Thoracic aorta (tissue), 2 donors: Measurements from ENCODE around the gene SLC4A3. TPM values are rescaled to one million over a fixed set of nuclear protein-coding genes. Genes with fewer than 3 reads are reported as not detected.

Experiments
- ATAC-seq: fragments of 150-250 bp; one replicate; pipeline ENCODE4 v1.8.0; 2017; ENCODE audit warnings: low read depth; ENCODE audit not compliant: insufficient number of reproducible peaks, low FRiP score
- DNase-seq: peaks from one replicate; pipeline ENCODE4 v3.0.0-alpha.2; 2020; ENCODE audit warnings: low spot score
- H3K27ac ChIP-seq, 2 donors: fragments of 200-600 bp; sonication (generic); 1 replicate in 1 of 2; 2 replicates in 1 of 2; pipeline ENCODE4 v1.5.1; 2016; ENCODE audit warnings: mild to moderate bottlenecking in 2 of 2, moderate library complexity in 2 of 2
- H3K27me3 ChIP-seq: fragments of 200-600 bp; sonication (generic); replicated peaks from 2 replicates; pipeline ENCODE4 v1.6.0; 2016; ENCODE audit warnings: mild to moderate bottlenecking; ENCODE audit not compliant: insufficient read depth
- H3K36me3 ChIP-seq: fragments of 200-600 bp; sonication (generic); one replicate; pipeline ENCODE4 v1.5.1; 2016
- H3K4me1 ChIP-seq, 2 donors: fragments of 200-600 bp; sonication (generic); 1 replicate in 1 of 2; 2 replicates in 1 of 2; pipeline versions ENCODE4 v1.5.1 to v1.6.0; 2016; ENCODE audit warnings: low read depth in 2 of 2, mild to moderate bottlenecking in 1 of 2; ENCODE audit not compliant: control insufficient read depth in 1 of 2
- H3K4me3 ChIP-seq: fragments of 200-600 bp; sonication (generic); 2 replicates; pipeline ENCODE4 v1.5.1; 2016; ENCODE audit warnings: mild to moderate bottlenecking
- H3K9me3 ChIP-seq: fragments of 200-600 bp; sonication (generic); 2 replicates; pipeline ENCODE4 v1.5.1; 2016
- total RNA-seq, 2 donors: library from RNA; depleted of rRNA; stranded (reverse); fragments of >200 nt; gene quantifications; one replicate each; pipeline versions ENCODE4 v1.1.0 to v1.2.3, GENCODE V29; 2016
- TF ChIP-seq, protein P1 (sequence below): fragments of 200-600 bp; sonication (generic); IDR thresholded peaks from one replicate; pipeline ENCODE4 v1.5.1; 2019; ENCODE audit warnings: antibody characterized with exemption

The SLC4A3 gene
- total RNA-seq, 2 donors from 2014 or later: 5.6 to 6.5 TPM

DNA sequence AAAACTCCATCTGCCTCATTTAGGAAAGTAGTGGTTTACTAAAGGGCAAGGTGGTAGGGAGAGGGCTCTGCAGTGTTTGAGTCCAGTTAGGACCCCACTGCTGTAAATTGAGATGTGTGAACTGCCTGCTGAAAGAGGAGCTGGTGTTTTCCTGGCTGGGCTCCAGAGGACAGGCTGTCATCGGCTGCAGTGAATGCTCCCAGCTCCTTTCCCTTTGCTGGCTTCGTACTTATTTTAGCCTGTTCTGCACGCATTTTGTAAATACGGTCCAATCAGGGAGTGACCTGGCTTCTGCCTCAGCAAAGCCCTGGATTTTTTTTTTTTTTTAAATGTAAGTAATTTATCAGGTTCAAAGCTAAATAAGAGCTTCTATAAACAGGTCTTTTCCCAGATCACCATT, 37.5 kb downstream of the SLC4A3 start:
- Histone ChIP-seq H3K27me3 (no peaks in the 10 kb centered on the region), H3K27ac (no peak overlapping the region), H3K9me3 (no peaks in the 10 kb centered on the region), H3K36me3 (no peaks in the 10 kb centered on the region), H3K4me3 (no peak overlapping the region), H3K4me1 (peaks cover 0 to 6% of the 10 kb centered on the region in 2 donors)
- no peak for DNase-seq
- TF ChIP-seq, protein P1, sequence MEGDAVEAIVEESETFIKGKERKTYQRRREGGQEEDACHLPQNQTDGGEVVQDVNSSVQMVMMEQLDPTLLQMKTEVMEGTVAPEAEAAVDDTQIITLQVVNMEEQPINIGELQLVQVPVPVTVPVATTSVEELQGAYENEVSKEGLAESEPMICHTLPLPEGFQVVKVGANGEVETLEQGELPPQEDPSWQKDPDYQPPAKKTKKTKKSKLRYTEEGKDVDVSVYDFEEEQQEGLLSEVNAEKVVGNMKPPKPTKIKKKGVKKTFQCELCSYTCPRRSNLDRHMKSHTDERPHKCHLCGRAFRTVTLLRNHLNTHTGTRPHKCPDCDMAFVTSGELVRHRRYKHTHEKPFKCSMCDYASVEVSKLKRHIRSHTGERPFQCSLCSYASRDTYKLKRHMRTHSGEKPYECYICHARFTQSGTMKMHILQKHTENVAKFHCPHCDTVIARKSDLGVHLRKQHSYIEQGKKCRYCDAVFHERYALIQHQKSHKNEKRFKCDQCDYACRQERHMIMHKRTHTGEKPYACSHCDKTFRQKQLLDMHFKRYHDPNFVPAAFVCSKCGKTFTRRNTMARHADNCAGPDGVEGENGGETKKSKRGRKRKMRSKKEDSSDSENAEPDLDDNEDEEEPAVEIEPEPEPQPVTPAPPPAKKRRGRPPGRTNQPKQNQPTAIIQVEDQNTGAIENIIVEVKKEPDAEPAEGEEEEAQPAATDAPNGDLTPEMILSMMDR: no peak
- ATAC-seq: no peak

DNA sequence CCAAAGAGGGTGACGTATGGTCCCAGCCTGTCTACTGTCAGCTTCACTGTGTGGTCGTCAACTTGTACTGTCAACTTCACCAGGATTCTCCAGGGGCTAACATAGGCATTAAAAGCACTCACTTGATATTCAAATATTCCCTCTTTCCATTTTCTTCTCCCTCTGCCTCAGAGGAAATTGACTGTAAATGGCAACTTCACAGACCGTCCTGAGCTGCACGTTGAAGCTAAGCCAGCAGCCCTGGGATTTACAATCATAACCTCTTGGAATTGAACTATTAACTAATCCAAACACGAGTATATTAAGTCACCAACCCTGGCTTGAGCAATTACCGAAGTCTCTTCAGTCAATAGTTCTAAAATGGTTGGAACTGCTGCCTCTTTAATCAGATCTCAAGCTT, 38.5 kb downstream of the SLC4A3 start:
- TF ChIP-seq, protein P1: no peak
- H3K36me3 ChIP-seq: no peaks in the 10 kb centered on the region
- H3K4me1 ChIP-seq: peaks cover 0 to 6% of the 10 kb centered on the region in 2 donors
- no peak for DNase-seq
- ATAC-seq: no peak
- no peaks in the 10 kb centered on the region for H3K9me3 ChIP-seq
- H3K27me3 ChIP-seq: no peaks in the 10 kb centered on the region
- no peak overlapping the region for H3K4me3 ChIP-seq
- no peak overlapping the region for H3K27ac ChIP-seq

DNA sequence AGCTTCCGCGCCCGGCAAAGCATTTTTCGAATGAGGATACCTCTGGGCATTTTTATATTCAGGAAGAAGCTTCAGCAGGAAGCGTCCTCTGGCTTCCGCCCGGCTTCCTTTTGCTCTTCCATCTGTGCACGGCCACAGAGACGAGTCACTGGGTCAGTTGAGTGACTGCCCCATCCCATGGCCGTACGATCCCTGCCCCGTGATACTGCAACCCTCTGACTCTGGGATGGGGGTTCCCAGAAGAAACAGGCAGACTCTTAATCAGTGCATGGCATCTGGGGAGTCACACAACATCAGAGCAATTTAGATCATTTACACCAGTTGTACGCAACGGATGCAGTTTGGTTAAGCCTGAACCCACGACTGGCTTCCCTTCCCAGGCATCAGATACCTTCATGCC, 40.9 kb downstream of the SLC4A3 start:
- DNase-seq: no peak
- Histone ChIP-seq H3K27me3 (no peaks in the 10 kb centered on the region), H3K4me3 (no peak overlapping the region), H3K27ac (no peak overlapping the region), H3K9me3 (no peaks in the 10 kb centered on the region), H3K4me1 (peaks cover 0 to 6% of the 10 kb centered on the region in 2 donors), H3K36me3 (no peaks in the 10 kb centered on the region)
- ATAC-seq: no peak
- TF ChIP-seq, protein P1: no peak

DNA sequence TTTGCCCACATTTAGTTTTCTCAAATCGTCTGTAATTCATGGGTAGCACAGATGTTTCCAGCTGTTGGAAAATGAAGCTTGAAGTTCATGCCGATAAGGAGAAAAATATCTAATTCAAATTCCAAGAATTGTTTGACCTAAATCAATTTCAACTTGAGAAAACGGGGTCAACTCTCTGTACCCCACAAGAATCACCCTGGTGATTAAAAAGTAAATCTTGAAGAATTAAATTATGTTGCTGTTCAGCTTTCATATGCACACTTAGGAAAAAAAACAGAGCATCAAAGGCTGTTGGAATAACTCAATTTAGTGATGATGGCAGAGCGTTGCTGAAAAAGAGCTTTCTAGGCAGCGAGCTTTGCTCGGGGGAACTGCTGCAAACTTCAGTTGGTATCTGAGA, 43.0 kb downstream of the SLC4A3 start:
- no peaks in the 10 kb centered on the region for H3K27me3 ChIP-seq
- no peaks in the 10 kb centered on the region for H3K36me3 ChIP-seq
- DNase-seq (no peak), ATAC-seq (no peak)
- H3K9me3 ChIP-seq: no peaks in the 10 kb centered on the region
- H3K4me3 ChIP-seq: no peak overlapping the region
- H3K27ac ChIP-seq: no peak overlapping the region
- no peaks in the 10 kb centered on the region for H3K4me1 ChIP-seq
- TF ChIP-seq, protein P1: no peak

DNA sequence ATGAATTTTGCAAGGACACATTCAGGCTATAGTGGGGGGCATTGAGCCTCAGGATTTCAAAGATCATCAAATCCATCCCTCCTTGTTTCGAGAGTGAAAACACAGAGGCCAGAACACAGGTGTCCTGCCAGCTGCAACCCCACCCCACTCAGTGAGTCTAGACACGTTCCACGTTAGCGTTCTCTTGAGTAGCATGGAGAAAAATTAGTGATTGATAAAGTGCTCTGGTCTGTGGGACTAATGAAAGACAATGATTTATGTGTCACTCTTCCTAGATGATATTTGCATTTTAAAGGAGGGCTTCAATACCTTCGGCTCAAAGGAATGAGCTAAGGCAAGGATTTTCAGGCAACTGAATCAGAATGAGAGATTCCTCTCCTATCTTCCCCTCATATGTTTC, 43.8 kb downstream of the SLC4A3 start:
- no peaks in the 10 kb centered on the region for H3K27me3 ChIP-seq
- no peaks in the 10 kb centered on the region for H3K36me3 ChIP-seq
- TF ChIP-seq, protein P1: no peak
- DNase-seq (no peak), ATAC-seq (no peak)
- H3K4me1 ChIP-seq: no peaks in the 10 kb centered on the region
- no peak overlapping the region for H3K27ac ChIP-seq
- H3K9me3 ChIP-seq: no peaks in the 10 kb centered on the region
- no peak overlapping the region for H3K4me3 ChIP-seq
